NOMO-1 treated with DMSO at 0.1 percent for 48 hours (cell line): ENCODE results near the gene CT47A1.
"Not testable (repeated sequence)": the region's sequence is repeated elsewhere in the genome, so short reads cannot be mapped to it uniquely, and the experiment has no call there.

Experiments
- DNase-seq: peaks from one replicate; lab custom pipeline; 2025; ENCODE audit not compliant: unreplicated experiment; lab: John Stamatoyannopoulos, UW

The CT47A1 gene

GRCh38 chrX:120985660-120986059 lies at the start of gene CT47A1:
Gene CT47A1 (minus strand): TSS chrX:120985760. CDS start chrX:120985529, 231 bp downstream.
- not testable (repeated sequence) for DNase-seq

DNA sequence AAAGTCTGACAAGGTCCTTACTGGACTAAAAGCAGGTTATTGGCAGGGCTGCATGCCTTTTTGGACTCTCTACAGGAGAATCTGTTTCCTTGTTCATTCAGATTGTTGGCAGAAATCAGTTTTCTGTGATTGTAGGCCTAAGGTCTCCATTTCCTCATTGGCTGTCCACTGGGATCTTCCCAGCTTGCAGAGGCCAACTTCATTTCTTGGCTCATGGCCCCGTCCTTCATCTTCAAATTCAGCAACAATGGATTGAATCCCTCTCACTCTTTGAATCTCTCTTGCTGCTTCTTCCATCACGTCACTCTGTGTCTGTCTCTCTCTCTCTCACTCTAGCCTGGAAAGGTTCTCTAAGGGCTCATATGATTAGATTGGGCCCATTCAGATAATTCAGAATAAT lies 47.0 kb upstream of the CT47A1 start:
- no peak for DNase-seq

- no peak for DNase-seq
Observed at GRCh38 chrX:121030083-121030482, 44.5 kb upstream of the CT47A1 start.

DNA sequence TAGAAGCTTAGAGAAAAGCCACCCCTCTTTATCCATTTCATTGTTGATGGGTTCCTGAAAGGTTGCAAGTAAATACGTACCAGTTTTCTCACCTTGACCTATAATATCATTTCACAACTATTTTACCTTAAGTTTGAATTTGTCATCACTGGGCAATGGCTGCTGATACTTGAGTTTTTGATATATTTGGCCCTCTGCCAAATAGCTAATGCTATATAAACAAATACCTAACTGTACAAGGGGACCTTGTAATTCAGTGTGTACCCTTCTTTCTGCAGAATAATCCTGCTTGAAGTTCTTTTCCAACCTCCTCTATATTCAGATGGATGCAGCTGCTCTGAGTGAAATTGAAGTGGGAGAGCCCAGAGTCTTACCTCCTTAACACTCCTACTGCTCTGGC lies 42.9 kb upstream of the CT47A1 start:
- DNase-seq, result no peak

- no peak for DNase-seq
Observed at GRCh38 chrX:121014826-121015225, 29.3 kb upstream of the CT47A1 start.

DNA sequence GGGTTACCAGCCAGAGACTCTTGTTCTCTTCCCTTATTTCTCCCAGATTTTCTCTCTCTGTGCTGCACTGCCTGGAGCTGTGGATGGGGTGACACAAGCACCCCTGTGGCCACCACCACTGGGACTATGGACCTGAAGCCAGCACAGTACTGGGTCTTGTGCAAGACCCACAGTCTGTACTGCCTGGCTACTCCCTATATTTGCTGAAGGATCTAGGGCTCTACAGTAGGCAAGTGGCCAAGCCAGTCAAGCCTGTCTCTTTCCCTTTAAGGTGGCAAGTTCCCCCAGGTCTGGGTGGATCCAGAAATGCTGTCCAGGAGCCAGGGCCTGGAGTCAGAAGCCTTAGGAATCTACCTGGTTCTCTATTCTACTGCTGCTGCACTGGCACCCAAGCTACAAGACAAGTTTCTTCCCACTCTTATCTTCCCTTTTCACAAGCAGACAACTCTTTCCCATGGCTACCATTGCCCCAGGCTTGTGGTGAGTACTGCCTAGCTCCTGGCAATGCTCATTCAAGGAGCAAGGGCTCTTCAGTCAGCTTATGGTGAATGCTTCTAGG lies 28.4 kb upstream of the CT47A1 start:
- no peak for DNase-seq

DNA sequence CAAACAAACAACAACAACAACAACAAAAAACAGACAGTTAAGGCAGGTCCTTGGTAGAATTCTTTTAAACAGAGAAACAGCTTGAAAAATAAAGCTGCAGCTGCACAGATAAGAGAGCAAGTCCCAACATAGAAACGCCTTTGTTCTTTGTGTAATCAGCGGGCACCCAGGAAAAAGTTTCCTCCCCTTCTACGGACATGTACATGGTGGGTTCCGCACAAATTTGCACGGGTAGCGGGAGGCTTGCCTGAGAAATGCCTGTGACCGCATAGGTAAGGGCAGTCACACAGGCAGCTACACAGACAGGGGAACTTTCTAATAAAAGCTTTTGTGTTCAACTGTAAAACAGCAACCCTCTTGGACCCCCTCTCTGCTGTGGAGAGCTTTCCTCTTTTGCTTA lies 25.7 kb upstream of the CT47A1 start:
- no peak for DNase-seq

- no peak for DNase-seq
Observed at GRCh38 chrX:121010218-121010617, 24.7 kb upstream of the CT47A1 start.

- no peak for DNase-seq
Observed at GRCh38 chrX:121009764-121010163, 24.2 kb upstream of the CT47A1 start.

DNA sequence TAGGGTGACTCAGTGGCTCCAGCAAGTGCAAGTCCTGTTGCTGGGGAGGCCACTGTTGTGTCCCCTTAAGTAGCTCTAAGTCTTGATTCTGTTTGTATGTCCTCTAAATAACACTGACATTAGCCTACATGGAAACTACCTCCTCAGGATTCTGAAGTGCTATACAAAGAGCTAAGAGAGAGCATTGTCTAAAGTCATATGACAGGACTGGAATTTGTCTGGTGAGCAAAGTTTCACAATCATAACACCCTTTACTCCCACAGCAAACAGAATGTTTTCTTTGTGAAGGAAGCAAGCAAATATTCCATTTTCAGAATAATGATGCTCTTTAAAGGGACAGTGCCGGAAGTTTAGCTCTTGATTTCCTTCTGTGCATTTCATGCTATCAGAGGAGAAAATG lies 23.4 kb upstream of the CT47A1 start:
- DNase-seq, result no peak

DNA sequence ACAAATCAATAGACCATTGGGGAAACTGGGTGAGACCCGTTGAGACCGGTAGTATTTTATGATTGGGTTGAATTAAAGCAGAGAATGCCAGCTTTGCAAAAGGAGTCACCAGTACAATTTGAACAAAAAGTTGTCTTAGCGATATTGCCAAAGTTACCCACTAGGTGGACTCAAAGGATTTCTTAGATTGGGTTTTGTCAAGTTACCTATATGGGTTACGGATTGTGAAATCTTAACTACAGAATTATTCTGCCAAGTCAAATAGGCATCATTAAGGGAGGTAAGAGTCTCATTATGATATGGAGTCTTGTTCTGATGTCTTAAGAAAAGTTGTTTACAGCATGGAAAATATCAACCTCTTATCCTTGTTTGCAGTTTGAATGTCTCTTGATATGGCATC lies 15.0 kb upstream of the CT47A1 start:
- no peak for DNase-seq

DNA sequence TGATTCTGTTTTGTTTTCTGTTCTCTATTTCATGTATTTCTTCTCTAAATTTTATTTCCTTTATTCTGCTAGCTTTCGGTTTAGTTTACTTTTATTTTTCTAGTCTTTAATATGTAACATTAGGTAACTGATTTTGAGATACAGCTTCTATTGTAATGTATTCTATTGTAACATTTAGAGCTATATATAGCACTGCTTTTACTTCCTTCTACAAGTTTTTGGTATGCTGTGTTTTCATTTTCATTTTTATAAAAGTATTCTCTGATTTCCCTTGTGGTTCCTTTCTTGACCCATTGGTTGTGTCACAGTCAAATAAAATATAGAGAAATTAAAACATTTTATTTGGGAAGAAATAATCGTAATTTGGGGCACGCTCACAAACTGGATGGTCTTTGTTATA lies 13.9 kb upstream of the CT47A1 start:
- no peak for DNase-seq

GRCh38 chrX:120956500-120956899 lies 29.1 kb downstream of the CT47A1 start, which contains the start of gene CT47A7:
Gene CT47A7 (minus strand): TSS chrX:120956600. CDS start chrX:120956345, 255 bp downstream.
- DNase-seq, result not testable (repeated sequence)
